Epithelial cell of proximal tubule (primary cell): ENCODE results near the gene SRP68. TPM values are rescaled to one million over a fixed set of nuclear protein-coding genes. Genes with fewer than 3 reads are reported as not detected.

Experiments
- DNase-seq: peaks from one replicate; pipeline ENCODE4 v3.0.0-alpha.2; 2011; ENCODE audit warnings: low read depth
- H3K4me3 ChIP-seq: 2 replicates; pipeline ENCODE4 v1.5.1; 2011; ENCODE audit warnings: low read depth, mild to moderate bottlenecking, low read length
- total RNA-seq: library from RNA; depleted of rRNA; stranded (reverse); fragments of >200 nt; gene quantifications from 2 replicates; pipeline ENCODE4 v1.2.3, GENCODE V29; 2015
- TF ChIP-seq, protein P1 (sequence below): conservative IDR thresholded peaks from 2 replicates; pipeline ENCODE4 v1.5.1; 2012; ENCODE audit warnings: low read depth, mild to moderate bottlenecking, low read length

The SRP68 gene
- total RNA-seq, 1 donor from 2014 or later: 15.3 TPM

GRCh38 chr17:76089680-76090516 lies 17.6 kb upstream of the SRP68 start:
- no peak overlapping the region for H3K4me3 ChIP-seq
- DNase-seq: no peak
- TF ChIP-seq, protein P1, sequence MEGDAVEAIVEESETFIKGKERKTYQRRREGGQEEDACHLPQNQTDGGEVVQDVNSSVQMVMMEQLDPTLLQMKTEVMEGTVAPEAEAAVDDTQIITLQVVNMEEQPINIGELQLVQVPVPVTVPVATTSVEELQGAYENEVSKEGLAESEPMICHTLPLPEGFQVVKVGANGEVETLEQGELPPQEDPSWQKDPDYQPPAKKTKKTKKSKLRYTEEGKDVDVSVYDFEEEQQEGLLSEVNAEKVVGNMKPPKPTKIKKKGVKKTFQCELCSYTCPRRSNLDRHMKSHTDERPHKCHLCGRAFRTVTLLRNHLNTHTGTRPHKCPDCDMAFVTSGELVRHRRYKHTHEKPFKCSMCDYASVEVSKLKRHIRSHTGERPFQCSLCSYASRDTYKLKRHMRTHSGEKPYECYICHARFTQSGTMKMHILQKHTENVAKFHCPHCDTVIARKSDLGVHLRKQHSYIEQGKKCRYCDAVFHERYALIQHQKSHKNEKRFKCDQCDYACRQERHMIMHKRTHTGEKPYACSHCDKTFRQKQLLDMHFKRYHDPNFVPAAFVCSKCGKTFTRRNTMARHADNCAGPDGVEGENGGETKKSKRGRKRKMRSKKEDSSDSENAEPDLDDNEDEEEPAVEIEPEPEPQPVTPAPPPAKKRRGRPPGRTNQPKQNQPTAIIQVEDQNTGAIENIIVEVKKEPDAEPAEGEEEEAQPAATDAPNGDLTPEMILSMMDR: no peak

- TF ChIP-seq, protein P1: no peak
- no peak for DNase-seq
- no peak overlapping the region for H3K4me3 ChIP-seq
Measured at GRCh38 chr17:76088868-76089576, 16.7 kb upstream of the SRP68 start.

DNA sequence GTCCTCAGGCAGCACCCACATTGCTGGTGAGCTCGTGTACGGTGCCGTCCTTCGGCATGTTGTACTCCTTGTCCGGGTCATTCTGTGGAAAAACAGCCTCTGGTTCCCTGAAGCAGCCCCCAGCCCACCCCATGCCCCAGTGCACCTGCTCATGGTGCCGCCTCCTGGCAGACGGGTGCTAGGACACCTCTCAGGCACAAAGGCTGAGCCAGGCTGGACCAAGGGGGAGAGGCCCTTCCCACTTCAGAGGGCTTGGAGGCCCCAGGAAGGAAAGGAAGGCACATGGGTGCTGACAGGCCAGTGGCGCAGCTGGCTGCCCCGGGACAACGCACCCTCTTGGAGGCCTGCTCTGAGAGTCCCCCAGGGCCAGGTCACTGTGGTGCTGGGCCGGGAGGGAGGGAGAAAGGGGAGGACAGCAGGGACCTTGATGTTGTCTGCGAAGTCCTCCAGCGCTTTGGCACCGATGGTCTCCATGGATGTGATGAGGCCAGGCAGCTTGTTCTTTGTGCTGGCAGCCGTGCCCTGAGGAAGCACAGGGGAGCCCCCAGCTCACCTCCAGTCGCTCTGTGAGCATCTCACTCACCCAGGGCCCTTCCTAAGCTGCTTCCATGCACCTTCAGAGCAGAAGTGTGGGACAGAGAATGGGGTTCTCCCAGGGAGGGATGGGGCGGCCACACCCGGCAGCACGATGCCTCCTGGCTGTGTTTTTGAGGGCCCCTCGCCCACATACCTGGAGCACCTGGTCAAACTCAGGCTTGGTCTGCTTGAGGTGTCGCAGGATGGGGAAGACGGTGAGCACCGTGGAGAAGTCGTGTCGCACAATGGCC lies 15.9 kb upstream of the SRP68 start:
- TF ChIP-seq, protein P1: peak; percentile 17
- H3K4me3 ChIP-seq: no peak overlapping the region
- DNase-seq: no peak

DNA sequence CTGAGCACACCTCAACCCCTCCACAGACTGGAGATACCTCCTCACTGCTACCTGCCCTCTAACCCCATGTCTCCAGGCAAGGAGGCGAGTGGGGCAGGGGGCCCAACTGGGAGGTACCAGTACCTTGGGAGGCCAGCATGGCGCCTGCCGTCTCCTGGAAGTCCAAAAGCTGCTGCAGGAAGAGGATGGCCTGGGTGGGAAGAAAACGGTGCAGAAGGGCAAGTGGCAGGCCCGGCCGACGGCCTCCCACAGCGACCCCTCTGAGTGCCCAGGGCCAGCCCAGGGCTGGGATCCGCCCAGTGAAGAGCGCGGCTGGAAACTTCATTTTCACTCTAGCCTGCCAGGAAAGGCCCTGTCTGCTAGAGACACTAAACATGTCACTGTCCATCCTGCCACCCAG lies 15.2 kb upstream of the SRP68 start:
- no peak for DNase-seq
- H3K4me3 ChIP-seq: no peak overlapping the region
- TF ChIP-seq, protein P1: no peak

DNA sequence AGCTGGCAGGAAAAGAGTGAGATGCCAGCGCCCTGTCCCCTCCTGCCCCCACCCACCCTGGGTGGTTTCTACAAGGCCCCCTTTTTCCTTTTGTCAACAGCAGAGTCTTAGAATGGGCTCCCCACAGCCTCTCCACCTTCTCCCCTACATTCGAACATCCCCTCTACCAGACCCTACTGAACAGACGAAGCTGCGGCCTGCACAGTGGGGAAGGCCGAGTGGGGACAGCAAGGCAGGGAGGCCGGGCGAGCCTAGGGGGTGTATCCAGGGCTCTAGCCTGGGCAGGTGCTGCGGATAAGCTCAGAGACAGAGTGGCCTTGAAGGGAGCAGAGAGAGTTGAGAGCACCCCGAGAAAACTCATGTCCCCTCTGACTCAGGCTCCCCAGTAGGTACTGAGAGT lies 14.1 kb upstream of the SRP68 start:
- no peak overlapping the region for H3K4me3 ChIP-seq
- TF ChIP-seq, protein P1: no peak
- DNase-seq: no peak

- no peak for DNase-seq
- TF ChIP-seq, protein P1: no peak
- no peak overlapping the region for H3K4me3 ChIP-seq
Measured at GRCh38 chr17:76085731-76086366, 13.5 kb upstream of the SRP68 start.
